HepG2 (cell line): ENCODE results near the gene IL1R1. TPM values are rescaled to one million over a fixed set of nuclear protein-coding genes. Genes with fewer than 3 reads are reported as not detected.

Experiments used
- BHLHE40 ChIP-seq: IDR thresholded peaks from 2 replicates; pipeline ENCODE4 v1.6.1; 2011; ENCODE audit warnings: low read length, improper control_type of control experiment
- HNF4G ChIP-seq, 2 experiments: sonication (generic) in 1 of 2; formaldehyde crosslinking in 1 of 2; IDR thresholded peaks; 2 replicates each; pipeline versions ENCODE4 v1.4.0 to v1.6.1; 2011 to 2020; ENCODE audit warnings: borderline replicate concordance in 2 of 2, low read depth in 2 of 2, mild to moderate bottlenecking in 2 of 2, low read length in 1 of 2, missing genetic modification reagents in 1 of 2, moderate library complexity in 1 of 2
- PCBP1 ChIP-seq: fragments of 200-400 bp; formaldehyde crosslinking; IDR thresholded peaks from 2 replicates; pipeline ENCODE4 v1.6.1; 2017; ENCODE audit warnings: mild to moderate bottlenecking, low read depth, low read length, borderline replicate concordance
- RFXAP ChIP-seq: sonication (generic); formaldehyde crosslinking; IDR thresholded peaks from 2 replicates; pipeline ENCODE4 v1.4.0; 2020; ENCODE audit warnings: missing genetic modification reagents, borderline replicate concordance
- SKI ChIP-seq: fragments of 450-650 bp; IDR thresholded peaks from one replicate; pipeline ENCODE4 v1.6.1; 2018; ENCODE audit warnings: mild to moderate bottlenecking; ENCODE audit not compliant: partially characterized antibody
- SPEN ChIP-seq: sonication (generic); formaldehyde crosslinking; IDR thresholded peaks from 2 replicates; pipeline ENCODE4 v1.5.1; 2020; ENCODE audit warnings: low read depth, mild to moderate bottlenecking, missing genetic modification reagents
- ZNF30 ChIP-seq: sonication (generic); formaldehyde crosslinking; IDR thresholded peaks from 2 replicates; pipeline ENCODE4 v1.5.0; 2020; ENCODE audit warnings: mild to moderate bottlenecking, missing genetic modification reagents
- ZNF574 ChIP-seq: sonication (generic); formaldehyde crosslinking; IDR thresholded peaks from 2 replicates; pipeline ENCODE4 v1.4.0; 2020; ENCODE audit warnings: missing genetic modification reagents
- ZSCAN29 ChIP-seq: sonication (generic); formaldehyde crosslinking; conservative IDR thresholded peaks from 2 replicates; pipeline ENCODE4 v1.4.0; 2020; ENCODE audit warnings: mild to moderate bottlenecking, missing genetic modification reagents
- polyA plus RNA-seq, 8 experiments: library from polyadenylated mRNA; depleted of rRNA in 3 of 8; stranded (reverse) in 7 of 8; unstranded in 1 of 8; fragments of >200 nt; fragmentation: Illumina TruSeq in 4 of 8; extraction: Trizol in 4 of 8; gene quantifications; 2 replicates each; pipeline versions ENCODE4 v1.2.1 to v1.2.3, GENCODE V29; 2011 to 2016; ENCODE audit warnings: low read depth in 4 of 8, missing spikeins in 1 of 8, mixed read lengths in 1 of 8; ENCODE audit not compliant: insufficient read depth in 1 of 8
- total RNA-seq, 5 experiments: library from RNA; depleted of rRNA; stranded (reverse); fragments of >200 nt; fragmentation: Illumina TruSeq; extraction: Trizol; gene quantifications; 2 replicates each; pipeline ENCODE4 v1.2.3, GENCODE V29; 2016; ENCODE audit warnings: low read depth in 1 of 5
- TF ChIP-seq, protein P1 (sequence below): sonication (generic); formaldehyde crosslinking; IDR thresholded peaks from 2 replicates; pipeline ENCODE4 v1.5.0; 2020; ENCODE audit warnings: mild to moderate bottlenecking, missing genetic modification reagents, borderline replicate concordance
- TF ChIP-seq, protein P2 (sequence below): fragments of 450-650 bp; IDR thresholded peaks from 2 replicates; pipeline ENCODE4 v1.6.1; 2017
- TF ChIP-seq, protein P3 (sequence below): IDR thresholded peaks from 2 replicates; pipeline ENCODE4 v1.6.1; 2016; ENCODE audit warnings: low read depth, missing genetic modification reagents, missing compliant biosample characterization
- TF ChIP-seq, protein P4 (sequence below): IDR thresholded peaks from 2 replicates; pipeline ENCODE4 v1.6.1; 2016; ENCODE audit warnings: low read depth, borderline replicate concordance

The IL1R1 gene
- total and polyA plus RNA-seq, 2 of the 13 experiments (the other 11 are each of a cell fraction or from before 2014, with no cell fraction given), result 38.0 to 93.1 TPM

- TF ChIP-seq ZNF574 (CRISPR knock-in tag), result peak; percentile 64
- TF ChIP-seq, protein P1, sequence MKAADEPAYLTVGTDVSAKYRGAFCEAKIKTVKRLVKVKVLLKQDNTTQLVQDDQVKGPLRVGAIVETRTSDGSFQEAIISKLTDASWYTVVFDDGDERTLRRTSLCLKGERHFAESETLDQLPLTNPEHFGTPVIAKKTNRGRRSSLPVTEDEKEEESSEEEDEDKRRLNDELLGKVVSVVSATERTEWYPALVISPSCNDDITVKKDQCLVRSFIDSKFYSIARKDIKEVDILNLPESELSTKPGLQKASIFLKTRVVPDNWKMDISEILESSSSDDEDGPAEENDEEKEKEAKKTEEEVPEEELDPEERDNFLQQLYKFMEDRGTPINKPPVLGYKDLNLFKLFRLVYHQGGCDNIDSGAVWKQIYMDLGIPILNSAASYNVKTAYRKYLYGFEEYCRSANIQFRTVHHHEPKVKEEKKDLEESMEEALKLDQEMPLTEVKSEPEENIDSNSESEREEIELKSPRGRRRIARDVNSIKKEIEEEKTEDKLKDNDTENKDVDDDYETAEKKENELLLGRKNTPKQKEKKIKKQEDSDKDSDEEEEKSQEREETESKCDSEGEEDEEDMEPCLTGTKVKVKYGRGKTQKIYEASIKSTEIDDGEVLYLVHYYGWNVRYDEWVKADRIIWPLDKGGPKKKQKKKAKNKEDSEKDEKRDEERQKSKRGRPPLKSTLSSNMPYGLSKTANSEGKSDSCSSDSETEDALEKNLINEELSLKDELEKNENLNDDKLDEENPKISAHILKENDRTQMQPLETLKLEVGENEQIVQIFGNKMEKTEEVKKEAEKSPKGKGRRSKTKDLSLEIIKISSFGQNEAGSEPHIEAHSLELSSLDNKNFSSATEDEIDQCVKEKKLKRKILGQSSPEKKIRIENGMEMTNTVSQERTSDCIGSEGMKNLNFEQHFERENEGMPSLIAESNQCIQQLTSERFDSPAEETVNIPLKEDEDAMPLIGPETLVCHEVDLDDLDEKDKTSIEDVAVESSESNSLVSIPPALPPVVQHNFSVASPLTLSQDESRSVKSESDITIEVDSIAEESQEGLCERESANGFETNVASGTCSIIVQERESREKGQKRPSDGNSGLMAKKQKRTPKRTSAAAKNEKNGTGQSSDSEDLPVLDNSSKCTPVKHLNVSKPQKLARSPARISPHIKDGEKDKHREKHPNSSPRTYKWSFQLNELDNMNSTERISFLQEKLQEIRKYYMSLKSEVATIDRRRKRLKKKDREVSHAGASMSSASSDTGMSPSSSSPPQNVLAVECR (CRISPR knock-in tag), result peak; percentile 26; the same call in 1 of the 2 replicates
- peak; percentile 83; the same call in 1 of the 2 replicates for TF ChIP-seq ZSCAN29 (CRISPR knock-in tag)
- TF ChIP-seq, protein P2, sequence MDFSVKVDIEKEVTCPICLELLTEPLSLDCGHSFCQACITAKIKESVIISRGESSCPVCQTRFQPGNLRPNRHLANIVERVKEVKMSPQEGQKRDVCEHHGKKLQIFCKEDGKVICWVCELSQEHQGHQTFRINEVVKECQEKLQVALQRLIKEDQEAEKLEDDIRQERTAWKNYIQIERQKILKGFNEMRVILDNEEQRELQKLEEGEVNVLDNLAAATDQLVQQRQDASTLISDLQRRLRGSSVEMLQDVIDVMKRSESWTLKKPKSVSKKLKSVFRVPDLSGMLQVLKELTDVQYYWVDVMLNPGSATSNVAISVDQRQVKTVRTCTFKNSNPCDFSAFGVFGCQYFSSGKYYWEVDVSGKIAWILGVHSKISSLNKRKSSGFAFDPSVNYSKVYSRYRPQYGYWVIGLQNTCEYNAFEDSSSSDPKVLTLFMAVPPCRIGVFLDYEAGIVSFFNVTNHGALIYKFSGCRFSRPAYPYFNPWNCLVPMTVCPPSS, result no peak
- no peak for TF ChIP-seq PCBP1
- TF ChIP-seq ZNF30 (CRISPR knock-in tag), result no peak
- TF ChIP-seq RFXAP, result peak; percentile 87
- TF ChIP-seq, protein P3, sequence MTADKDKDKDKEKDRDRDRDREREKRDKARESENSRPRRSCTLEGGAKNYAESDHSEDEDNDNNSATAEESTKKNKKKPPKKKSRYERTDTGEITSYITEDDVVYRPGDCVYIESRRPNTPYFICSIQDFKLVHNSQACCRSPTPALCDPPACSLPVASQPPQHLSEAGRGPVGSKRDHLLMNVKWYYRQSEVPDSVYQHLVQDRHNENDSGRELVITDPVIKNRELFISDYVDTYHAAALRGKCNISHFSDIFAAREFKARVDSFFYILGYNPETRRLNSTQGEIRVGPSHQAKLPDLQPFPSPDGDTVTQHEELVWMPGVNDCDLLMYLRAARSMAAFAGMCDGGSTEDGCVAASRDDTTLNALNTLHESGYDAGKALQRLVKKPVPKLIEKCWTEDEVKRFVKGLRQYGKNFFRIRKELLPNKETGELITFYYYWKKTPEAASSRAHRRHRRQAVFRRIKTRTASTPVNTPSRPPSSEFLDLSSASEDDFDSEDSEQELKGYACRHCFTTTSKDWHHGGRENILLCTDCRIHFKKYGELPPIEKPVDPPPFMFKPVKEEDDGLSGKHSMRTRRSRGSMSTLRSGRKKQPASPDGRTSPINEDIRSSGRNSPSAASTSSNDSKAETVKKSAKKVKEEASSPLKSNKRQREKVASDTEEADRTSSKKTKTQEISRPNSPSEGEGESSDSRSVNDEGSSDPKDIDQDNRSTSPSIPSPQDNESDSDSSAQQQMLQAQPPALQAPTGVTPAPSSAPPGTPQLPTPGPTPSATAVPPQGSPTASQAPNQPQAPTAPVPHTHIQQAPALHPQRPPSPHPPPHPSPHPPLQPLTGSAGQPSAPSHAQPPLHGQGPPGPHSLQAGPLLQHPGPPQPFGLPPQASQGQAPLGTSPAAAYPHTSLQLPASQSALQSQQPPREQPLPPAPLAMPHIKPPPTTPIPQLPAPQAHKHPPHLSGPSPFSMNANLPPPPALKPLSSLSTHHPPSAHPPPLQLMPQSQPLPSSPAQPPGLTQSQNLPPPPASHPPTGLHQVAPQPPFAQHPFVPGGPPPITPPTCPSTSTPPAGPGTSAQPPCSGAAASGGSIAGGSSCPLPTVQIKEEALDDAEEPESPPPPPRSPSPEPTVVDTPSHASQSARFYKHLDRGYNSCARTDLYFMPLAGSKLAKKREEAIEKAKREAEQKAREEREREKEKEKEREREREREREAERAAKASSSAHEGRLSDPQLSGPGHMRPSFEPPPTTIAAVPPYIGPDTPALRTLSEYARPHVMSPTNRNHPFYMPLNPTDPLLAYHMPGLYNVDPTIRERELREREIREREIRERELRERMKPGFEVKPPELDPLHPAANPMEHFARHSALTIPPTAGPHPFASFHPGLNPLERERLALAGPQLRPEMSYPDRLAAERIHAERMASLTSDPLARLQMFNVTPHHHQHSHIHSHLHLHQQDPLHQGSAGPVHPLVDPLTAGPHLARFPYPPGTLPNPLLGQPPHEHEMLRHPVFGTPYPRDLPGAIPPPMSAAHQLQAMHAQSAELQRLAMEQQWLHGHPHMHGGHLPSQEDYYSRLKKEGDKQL, result peak; percentile 34; the same call in 1 of the 2 replicates
- TF ChIP-seq SPEN, result peak; percentile 32; the same call in 1 of the 2 replicates
- TF ChIP-seq, protein P4, sequence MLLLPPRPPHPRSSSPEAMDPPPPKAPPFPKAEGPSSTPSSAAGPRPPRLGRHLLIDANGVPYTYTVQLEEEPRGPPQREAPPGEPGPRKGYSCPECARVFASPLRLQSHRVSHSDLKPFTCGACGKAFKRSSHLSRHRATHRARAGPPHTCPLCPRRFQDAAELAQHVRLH (CRISPR knock-in tag), result peak; percentile 79
- peak; percentile 93 for TF ChIP-seq HNF4G (IDR thresholded peaks at IDR 0.05; ENCODE audit: borderline replicate concordance, low read depth, low read length)
- peak; percentile 62; the same call in 1 of the 2 replicates for TF ChIP-seq HNF4G (CRISPR knock-in tag; IDR thresholded peaks at IDR 0.05; ENCODE audit: borderline replicate concordance, low read depth)
- peak; percentile 36; the same call in 1 of the 2 replicates for TF ChIP-seq BHLHE40
- TF ChIP-seq SKI, result peak; percentile 60
Measured at GRCh38 chr2:102100371-102101096, 42.0 kb upstream of the IL1R1 start (continued).
